Sigmoid colon (tissue), 4 donors: ENCODE results near the gene TCAF1.
"Not testable (repeated sequence)": the region's sequence is repeated elsewhere in the genome, so short reads cannot be mapped to it uniquely, and the experiment has no call there.

Experiments used
- EP300 ChIP-seq, 4 donors: sonication (generic); formaldehyde crosslinking; IDR thresholded peaks; one replicate each; pipeline ENCODE4 v1.6.1; 2017; ENCODE audit warnings: antibody characterized with exemption in 4 of 4
- POLR2AphosphoS5 ChIP-seq, 4 donors: sonication (generic); formaldehyde crosslinking; IDR thresholded peaks; one replicate each; pipeline ENCODE4 v1.6.1; 2017; ENCODE audit warnings: antibody characterized with exemption in 4 of 4
- TF ChIP-seq, protein P1 (sequence below), 4 experiments: fragments of 450-650 bp in 3 of 4; fragments of 200-600 bp in 1 of 4; IDR thresholded peaks; one replicate each; pipeline ENCODE4 v1.5.1; 2016 to 2019; ENCODE audit warnings: antibody characterized with exemption in 4 of 4, mild to moderate bottlenecking in 3 of 4, moderate library complexity in 2 of 4

DNA sequence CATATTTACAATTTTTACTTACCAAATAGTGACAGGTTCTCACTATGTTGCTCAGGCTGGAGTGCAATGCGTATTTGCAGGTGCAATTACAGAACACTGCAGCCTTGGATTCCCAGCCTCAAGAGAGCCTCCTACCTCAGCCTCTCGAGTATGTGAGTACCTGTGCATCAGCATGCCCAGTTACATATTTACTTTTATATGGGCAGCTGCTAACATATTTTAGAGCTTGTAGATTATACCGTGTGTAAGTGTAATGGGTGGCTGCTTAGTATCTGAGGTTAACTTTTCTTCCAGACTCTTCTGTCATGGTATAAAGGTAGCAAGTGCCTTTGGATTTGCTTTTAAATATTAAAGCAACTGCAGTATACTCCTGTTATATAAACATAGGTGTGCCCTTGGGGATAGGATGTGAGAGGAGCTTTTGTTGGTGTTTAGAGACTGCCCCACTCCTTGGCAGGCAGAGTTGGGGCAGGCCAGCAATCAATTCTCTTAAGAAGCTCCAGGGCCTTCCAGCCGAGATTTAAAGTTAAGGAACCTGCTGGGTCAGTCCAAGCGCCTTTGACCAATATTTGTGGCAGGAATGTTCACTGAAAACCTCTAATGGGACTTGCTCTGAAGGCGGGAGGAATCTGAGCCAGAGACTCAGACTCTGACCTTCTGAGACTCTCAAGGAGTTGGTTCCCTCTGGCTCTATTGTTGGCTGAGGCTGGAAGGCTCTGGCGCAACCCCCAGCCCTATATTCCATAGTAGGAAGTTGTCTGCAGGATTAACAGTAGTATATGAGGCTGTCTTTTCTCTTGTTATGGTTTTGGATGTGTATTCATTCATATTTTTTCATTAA, 77.5 kb downstream of the TCAF1 start:
- not testable (repeated sequence) for TF ChIP-seq POLR2AphosphoS5, EP300 (IDR thresholded peaks at IDR 0.05)
- TF ChIP-seq, protein P1, sequence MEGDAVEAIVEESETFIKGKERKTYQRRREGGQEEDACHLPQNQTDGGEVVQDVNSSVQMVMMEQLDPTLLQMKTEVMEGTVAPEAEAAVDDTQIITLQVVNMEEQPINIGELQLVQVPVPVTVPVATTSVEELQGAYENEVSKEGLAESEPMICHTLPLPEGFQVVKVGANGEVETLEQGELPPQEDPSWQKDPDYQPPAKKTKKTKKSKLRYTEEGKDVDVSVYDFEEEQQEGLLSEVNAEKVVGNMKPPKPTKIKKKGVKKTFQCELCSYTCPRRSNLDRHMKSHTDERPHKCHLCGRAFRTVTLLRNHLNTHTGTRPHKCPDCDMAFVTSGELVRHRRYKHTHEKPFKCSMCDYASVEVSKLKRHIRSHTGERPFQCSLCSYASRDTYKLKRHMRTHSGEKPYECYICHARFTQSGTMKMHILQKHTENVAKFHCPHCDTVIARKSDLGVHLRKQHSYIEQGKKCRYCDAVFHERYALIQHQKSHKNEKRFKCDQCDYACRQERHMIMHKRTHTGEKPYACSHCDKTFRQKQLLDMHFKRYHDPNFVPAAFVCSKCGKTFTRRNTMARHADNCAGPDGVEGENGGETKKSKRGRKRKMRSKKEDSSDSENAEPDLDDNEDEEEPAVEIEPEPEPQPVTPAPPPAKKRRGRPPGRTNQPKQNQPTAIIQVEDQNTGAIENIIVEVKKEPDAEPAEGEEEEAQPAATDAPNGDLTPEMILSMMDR (IDR thresholded peaks at IDR 0.05), result not testable (repeated sequence)
